Liver (tissue), 9 donors: ENCODE results near the gene WARS2. TPM values are rescaled to one million over a fixed set of nuclear protein-coding genes. Genes with fewer than 3 reads are reported as not detected.

Source experiments
- DNase-seq: peaks from one replicate; pipeline ENCODE4 v3.0.0-alpha.2; 2017; ENCODE audit warnings: low spot score
- H3K27ac ChIP-seq, 2 donors: one replicate each; pipeline ENCODE4 v1.7.0; 2013; ENCODE audit warnings: inconsistent platforms in 2 of 2, low read length in 2 of 2, control low read depth in 1 of 2, low read depth in 1 of 2, mild to moderate bottlenecking in 1 of 2
- H3K27me3 ChIP-seq, 4 donors: one replicate each; pipeline versions ENCODE4 v1.6.1 to v1.7.0; 2013; ENCODE audit warnings: low read length in 3 of 4, inconsistent platforms in 1 of 4, mild to moderate bottlenecking in 1 of 4, moderate library complexity in 1 of 4; ENCODE audit not compliant: control insufficient read depth in 4 of 4, insufficient read depth in 4 of 4
- H3K36me3 ChIP-seq, 4 donors: one replicate each; pipeline versions ENCODE4 v1.6.1 to v1.7.0; 2013; ENCODE audit warnings: low read length in 3 of 4, mild to moderate bottlenecking in 3 of 4, low read depth in 1 of 4, moderate library complexity in 1 of 4; ENCODE audit not compliant: control insufficient read depth in 4 of 4, insufficient read depth in 3 of 4
- H3K4me1 ChIP-seq, 4 donors: one replicate each; pipeline versions ENCODE4 v1.6.1 to v1.7.0; 2013; ENCODE audit warnings: low read length in 3 of 4, mild to moderate bottlenecking in 3 of 4, moderate library complexity in 1 of 4; ENCODE audit not compliant: control insufficient read depth in 4 of 4, insufficient read depth in 4 of 4
- H3K4me3 ChIP-seq, 3 donors: one replicate each; pipeline versions ENCODE4 v1.6.1 to v1.7.0; 2013; ENCODE audit warnings: low read length in 3 of 3, control low read depth in 1 of 3, low read depth in 1 of 3, mild to moderate bottlenecking in 1 of 3
- H3K9ac ChIP-seq, 2 donors: one replicate each; pipeline ENCODE4 v1.7.0; 2013; ENCODE audit warnings: low read length in 2 of 2, mild to moderate bottlenecking in 2 of 2, moderate library complexity in 2 of 2, control low read depth in 1 of 2, low read depth in 1 of 2
- H3K9me3 ChIP-seq, 4 donors: one replicate each; pipeline versions ENCODE4 v1.6.1 to v1.7.0; 2013; ENCODE audit warnings: low read length in 3 of 4; ENCODE audit not compliant: control insufficient read depth in 4 of 4
- EGR1 ChIP-seq, 2 donors: IDR thresholded peaks; 2 replicates each; pipeline ENCODE4 v1.6.1; 2016 to 2018; ENCODE audit warnings: antibody characterized with exemption in 2 of 2, low read depth in 2 of 2
- FOXA1 ChIP-seq: IDR thresholded peaks from 2 replicates; pipeline ENCODE4 v1.6.1; 2016; ENCODE audit warnings: antibody characterized with exemption
- FOXA2 ChIP-seq: IDR thresholded peaks from 2 replicates; pipeline ENCODE4 v1.6.1; 2016; ENCODE audit warnings: antibody characterized with exemption
- GABPA ChIP-seq, 2 donors: IDR thresholded peaks in 1 of 2; conservative IDR thresholded peaks in 1 of 2; 2 replicates each; pipeline ENCODE4 v1.6.1; 2016; ENCODE audit warnings: antibody characterized with exemption in 2 of 2, mild to moderate bottlenecking in 1 of 2, moderate library complexity in 1 of 2
- HNF4A ChIP-seq, 2 donors: conservative IDR thresholded peaks; 2 replicates each; pipeline ENCODE4 v1.6.1; 2016; ENCODE audit warnings: antibody characterized with exemption in 2 of 2, mild to moderate bottlenecking in 2 of 2
- HNF4G ChIP-seq: IDR thresholded peaks from 2 replicates; pipeline ENCODE4 v1.6.1; 2016; ENCODE audit warnings: antibody characterized with exemption
- JUND ChIP-seq, 2 donors: IDR thresholded peaks; 2 replicates each; pipeline ENCODE4 v1.6.1; 2016; ENCODE audit warnings: antibody characterized with exemption in 2 of 2
- NR2F2 ChIP-seq: IDR thresholded peaks from 2 replicates; pipeline ENCODE4 v1.6.1; 2016; ENCODE audit warnings: antibody characterized with exemption
- RAD21 ChIP-seq, 2 donors: IDR thresholded peaks; 2 replicates each; pipeline ENCODE4 v1.6.1; 2016; ENCODE audit warnings: antibody characterized with exemption in 2 of 2, mild to moderate bottlenecking in 2 of 2
- RXRA ChIP-seq, 2 donors: IDR thresholded peaks; 2 replicates each; pipeline ENCODE4 v1.6.1; 2017 to 2018; ENCODE audit warnings: antibody characterized with exemption in 2 of 2, mild to moderate bottlenecking in 1 of 2
- SP1 ChIP-seq: IDR thresholded peaks from 2 replicates; pipeline ENCODE4 v1.6.1; 2018; ENCODE audit warnings: antibody characterized with exemption, mild to moderate bottlenecking
- TAF1 ChIP-seq: conservative IDR thresholded peaks from 2 replicates; pipeline ENCODE4 v1.6.1; 2016; ENCODE audit warnings: antibody characterized with exemption, mild to moderate bottlenecking
- YY1 ChIP-seq: IDR thresholded peaks from 2 replicates; pipeline ENCODE4 v1.6.1; 2016; ENCODE audit warnings: antibody characterized with exemption, mild to moderate bottlenecking
- ZBTB33 ChIP-seq: IDR thresholded peaks from 2 replicates; pipeline ENCODE4 v1.6.1; 2016; ENCODE audit warnings: antibody characterized with exemption
- WGBS: extraction: QIAGEN DNeasy Blood & Tissue Kit; methylation state at CpG from one replicate; pipeline ENCODE4 v1.1.7; 2013; 5-methylcytosine and 5-hydroxymethylcytosine counted together
- polyA plus RNA-seq, 2 donors: library from polyadenylated mRNA; stranded (reverse) in 1 of 2; unstranded in 1 of 2; fragments of 200-250 nt in 1 of 2; fragments of >200 nt in 1 of 2; fragmentation: Nextera tagmentation in 1 of 2; extraction: Ambion mirVana in 1 of 2; gene quantifications; one replicate each; pipeline versions ENCODE4 v1.2.1 to v1.2.3, GENCODE V29; 2013 to 2015
- total RNA-seq, 2 donors: library from RNA; depleted of rRNA; stranded (reverse); fragments of >200 nt; gene quantifications; one replicate each; pipeline ENCODE4 v1.2.3, GENCODE V29; 2014
- TF ChIP-seq, protein P1 (sequence below): IDR thresholded peaks from 2 replicates; pipeline ENCODE4 v1.6.1; 2016; ENCODE audit warnings: antibody characterized with exemption
- TF ChIP-seq, protein P2 (sequence below): fragments of 150-350 bp; IDR thresholded peaks from 2 replicates; pipeline ENCODE4 v1.5.1; 2017; ENCODE audit warnings: improper control_type of control experiment, low read depth, low read length; ENCODE audit not compliant: missing input control
- TF ChIP-seq, protein P3 (sequence below): IDR thresholded peaks from 2 replicates; pipeline ENCODE4 v1.6.1; 2016; ENCODE audit warnings: antibody characterized with exemption
- donor health status: healthy.
- donor health status: healthy.
- donor health status: healthy.
- donor health status: healthy.
- donor health status: healthy.

WARS2 gene
- total and polyA plus RNA-seq, 4 donors, result 3.5 to 14.5 (median 7.0) TPM

- Histone ChIP-seq H3K36me3 (no peaks in the 10 kb centered on the region), H3K4me3 (no peak overlapping the region), H3K9me3 (peaks cover 0 to 9% (median 0%) of the 10 kb centered on the region in 4 donors), H3K27ac (no peak overlapping the region), H3K9ac (no peak overlapping the region), H3K27me3 (peaks cover 8 to 41% (median 20%) of the 10 kb centered on the region in 4 donors), H3K4me1 (peaks cover 2 to 11% (median 3%) of the 10 kb centered on the region in 4 donors)
- TF ChIP-seq YY1 (no peak), RXRA (IDR thresholded peaks at IDR 0.05) (no peak), JUND (IDR thresholded peaks at IDR 0.05) (no peak), ZBTB33 (no peak), NR2F2 (no peak), TAF1 (no peak), HNF4G (no peak), FOXA1 (no peak), FOXA2 (no peak), SP1 (no peak), HNF4A (conservative IDR thresholded peaks at IDR 0.05) (no peak), EGR1 (IDR thresholded peaks at IDR 0.05; ENCODE audit: low read depth in 2 of 2) (no peak)
- TF ChIP-seq, protein P1, sequence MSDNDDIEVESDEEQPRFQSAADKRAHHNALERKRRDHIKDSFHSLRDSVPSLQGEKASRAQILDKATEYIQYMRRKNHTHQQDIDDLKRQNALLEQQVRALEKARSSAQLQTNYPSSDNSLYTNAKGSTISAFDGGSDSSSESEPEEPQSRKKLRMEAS, result no peak
- TF ChIP-seq, protein P2, sequence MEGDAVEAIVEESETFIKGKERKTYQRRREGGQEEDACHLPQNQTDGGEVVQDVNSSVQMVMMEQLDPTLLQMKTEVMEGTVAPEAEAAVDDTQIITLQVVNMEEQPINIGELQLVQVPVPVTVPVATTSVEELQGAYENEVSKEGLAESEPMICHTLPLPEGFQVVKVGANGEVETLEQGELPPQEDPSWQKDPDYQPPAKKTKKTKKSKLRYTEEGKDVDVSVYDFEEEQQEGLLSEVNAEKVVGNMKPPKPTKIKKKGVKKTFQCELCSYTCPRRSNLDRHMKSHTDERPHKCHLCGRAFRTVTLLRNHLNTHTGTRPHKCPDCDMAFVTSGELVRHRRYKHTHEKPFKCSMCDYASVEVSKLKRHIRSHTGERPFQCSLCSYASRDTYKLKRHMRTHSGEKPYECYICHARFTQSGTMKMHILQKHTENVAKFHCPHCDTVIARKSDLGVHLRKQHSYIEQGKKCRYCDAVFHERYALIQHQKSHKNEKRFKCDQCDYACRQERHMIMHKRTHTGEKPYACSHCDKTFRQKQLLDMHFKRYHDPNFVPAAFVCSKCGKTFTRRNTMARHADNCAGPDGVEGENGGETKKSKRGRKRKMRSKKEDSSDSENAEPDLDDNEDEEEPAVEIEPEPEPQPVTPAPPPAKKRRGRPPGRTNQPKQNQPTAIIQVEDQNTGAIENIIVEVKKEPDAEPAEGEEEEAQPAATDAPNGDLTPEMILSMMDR, result no peak
- TF ChIP-seq, protein P3, sequence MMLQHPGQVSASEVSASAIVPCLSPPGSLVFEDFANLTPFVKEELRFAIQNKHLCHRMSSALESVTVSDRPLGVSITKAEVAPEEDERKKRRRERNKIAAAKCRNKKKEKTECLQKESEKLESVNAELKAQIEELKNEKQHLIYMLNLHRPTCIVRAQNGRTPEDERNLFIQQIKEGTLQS, result no peak
- no peak for DNase-seq
- WGBS, result 17% methylated on average over 7 of the region's 7 CpGs
Observed at GRCh38 chr1:118997225-118997624, 143.2 kb downstream of the WARS2 start.

- H3K36me3 ChIP-seq, result no peaks in the 10 kb centered on the region
- peaks cover 0 to 4% (median 2%) of the 10 kb centered on the region in 4 donors for H3K4me1 ChIP-seq
- no peak overlapping the region for H3K4me3 ChIP-seq
- H3K27me3 ChIP-seq, result peaks cover 8 to 37% (median 25%) of the 10 kb centered on the region in 4 donors
- no peak overlapping the region for H3K27ac ChIP-seq
- H3K9me3 ChIP-seq, result peaks cover 0 to 9% (median 0%) of the 10 kb centered on the region in 4 donors
- no peak overlapping the region for H3K9ac ChIP-seq
- WGBS, result 61% methylated on average over 3 of the region's 3 CpGs
- no peak for DNase-seq
- TF ChIP-seq HNF4G (no peak), NR2F2 (no peak), SP1 (no peak), HNF4A (conservative IDR thresholded peaks at IDR 0.05) (no peak), FOXA1 (no peak), RAD21 (IDR thresholded peaks at IDR 0.05) (no peak), FOXA2 (no peak), ZBTB33 (no peak), GABPA (IDR thresholded peaks at IDR 0.05 in 1 of 2, conservative IDR thresholded peaks at IDR 0.05 in 1 of 2) (no peak), EGR1 (IDR thresholded peaks at IDR 0.05; ENCODE audit: low read depth in 2 of 2) (no peak), TAF1 (no peak)
- TF ChIP-seq, protein P3, result no peak
- TF ChIP-seq, protein P2, result no peak
- TF ChIP-seq, protein P1, result no peak
Observed at GRCh38 chr1:118995312-118996016, 145.0 kb downstream of the WARS2 start.
